ENCODE data around the gene HOOK2. TPM values are rescaled to one million over a fixed set of nuclear protein-coding genes. Genes with fewer than 3 reads are reported as not detected.

HOOK2 gene
- total and polyA plus RNA-seq, 2 of the 13 experiments (the other 11 are each of a cell fraction or from before 2014, with no cell fraction given) = 9.2 to 12.9 TPM

DNA sequence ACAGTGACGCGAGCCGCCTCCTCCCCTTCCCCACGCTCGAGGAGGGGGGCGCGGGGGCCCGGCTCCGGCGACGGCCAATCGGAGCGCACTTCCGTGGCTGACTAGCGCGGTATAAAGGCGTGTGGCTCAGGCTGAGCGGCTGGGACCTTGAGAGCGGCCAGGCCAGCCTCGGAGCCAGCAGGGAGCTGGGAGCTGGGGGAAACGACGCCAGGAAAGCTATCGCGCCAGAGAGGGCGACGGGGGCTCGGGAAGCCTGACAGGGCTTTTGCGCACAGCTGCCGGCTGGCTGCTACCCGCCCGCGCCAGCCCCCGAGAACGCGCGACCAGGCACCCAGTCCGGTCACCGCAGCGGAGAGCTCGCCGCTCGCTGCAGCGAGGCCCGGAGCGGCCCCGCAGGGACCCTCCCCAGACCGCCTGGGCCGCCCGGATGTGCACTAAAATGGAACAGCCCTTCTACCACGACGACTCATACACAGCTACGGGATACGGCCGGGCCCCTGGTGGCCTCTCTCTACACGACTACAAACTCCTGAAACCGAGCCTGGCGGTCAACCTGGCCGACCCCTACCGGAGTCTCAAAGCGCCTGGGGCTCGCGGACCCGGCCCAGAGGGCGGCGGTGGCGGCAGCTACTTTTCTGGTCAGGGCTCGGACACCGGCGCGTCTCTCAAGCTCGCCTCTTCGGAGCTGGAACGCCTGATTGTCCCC, 16.1 kb upstream of the HOOK2 start, which contains the start of gene JUNB:
Gene JUNB (plus strand): TSS at position 142 of the 706 bp plus-strand sequence. CDS start 286 bp downstream, at position 428.
- in situ Hi-C loops (cut with HindIII; ENCODE audit: extremely low pct_ligation_motif_present, low pct_unique_long_range_greater_than_20kb) = no loop called here
- DNase-seq (ENCODE audit: low spot score) (peak; percentile 88), FAIRE-seq (peak; percentile 56)
- TF ChIP-seq YEATS2 (CRISPR knock-in tag; IDR thresholded peaks at IDR 0.05; ENCODE audit: borderline replicate concordance) (peak; percentile 77; the same call in 1 of the 2 replicates), ZNF230 (CRISPR knock-in tag; IDR thresholded peaks at IDR 0.05) (no peak), ZNF3 (CRISPR knock-in tag; IDR thresholded peaks at IDR 0.05) (no peak), ZNF329 (CRISPR knock-in tag; IDR thresholded peaks at IDR 0.05; ENCODE audit: low read depth) (peak; percentile 79; the same call in 1 of the 2 replicates), AGO1 (IDR thresholded peaks at IDR 0.05; ENCODE audit: low read depth, low read length, poor library complexity, severe bottlenecking) (no peak), ZNF530 (CRISPR knock-in tag; IDR thresholded peaks at IDR 0.05; ENCODE audit: low read depth) (no peak), CREB1 (IDR thresholded peaks at IDR 0.05) (peak; percentile 84), CREB1 (CRISPR knock-in tag; IDR thresholded peaks at IDR 0.05) (peak; percentile 92), ZNF101 (CRISPR knock-in tag; IDR thresholded peaks at IDR 0.05; ENCODE audit: borderline replicate concordance, low read depth) (no peak), ZNF292 (CRISPR knock-in tag; IDR thresholded peaks at IDR 0.05; ENCODE audit: borderline replicate concordance, low read depth) (no peak), ZMYM4 (CRISPR knock-in tag; IDR thresholded peaks at IDR 0.05) (peak; percentile 91), ZNF138 (CRISPR knock-in tag; IDR thresholded peaks at IDR 0.05; ENCODE audit: low read depth) (peak; percentile 80), ZNF724P (CRISPR knock-in tag; IDR thresholded peaks at IDR 0.05; ENCODE audit: borderline replicate concordance) (no peak), RXRA (CRISPR knock-in tag; IDR thresholded peaks at IDR 0.05) (peak; percentile 76), JARID2 (CRISPR knock-in tag; IDR thresholded peaks at IDR 0.05; ENCODE audit: insufficient replicate concordance) (no peak), ZSCAN31 (CRISPR knock-in tag; IDR thresholded peaks at IDR 0.05; ENCODE audit: low read depth) (peak; percentile 78; the same call in 1 of the 2 replicates), HOXA9 (CRISPR knock-in tag; IDR thresholded peaks at IDR 0.05; ENCODE audit: borderline replicate concordance) (no peak), SNAI1 (CRISPR knock-in tag; IDR thresholded peaks at IDR 0.05; ENCODE audit: borderline replicate concordance) (no peak), MTF1 (CRISPR knock-in tag; IDR thresholded peaks at IDR 0.05) (no peak), KLF12 (CRISPR knock-in tag; IDR thresholded peaks at IDR 0.05; ENCODE audit: borderline replicate concordance) (peak; percentile 15; the same call in 1 of the 2 replicates), IRF2 (CRISPR knock-in tag; IDR thresholded peaks at IDR 0.05) (peak; percentile 94; the same call in 1 of the 2 replicates), HNRNPK (IDR thresholded peaks at IDR 0.05; ENCODE audit: low read depth, low read length, poor library complexity, severe bottlenecking) (peak; percentile 96)
- TF ChIP-seq, protein P1, sequence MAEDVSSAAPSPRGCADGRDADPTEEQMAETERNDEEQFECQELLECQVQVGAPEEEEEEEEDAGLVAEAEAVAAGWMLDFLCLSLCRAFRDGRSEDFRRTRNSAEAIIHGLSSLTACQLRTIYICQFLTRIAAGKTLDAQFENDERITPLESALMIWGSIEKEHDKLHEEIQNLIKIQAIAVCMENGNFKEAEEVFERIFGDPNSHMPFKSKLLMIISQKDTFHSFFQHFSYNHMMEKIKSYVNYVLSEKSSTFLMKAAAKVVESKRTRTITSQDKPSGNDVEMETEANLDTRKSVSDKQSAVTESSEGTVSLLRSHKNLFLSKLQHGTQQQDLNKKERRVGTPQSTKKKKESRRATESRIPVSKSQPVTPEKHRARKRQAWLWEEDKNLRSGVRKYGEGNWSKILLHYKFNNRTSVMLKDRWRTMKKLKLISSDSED (CRISPR knock-in tag; IDR thresholded peaks at IDR 0.05) = 0 out of 2 replicates have a peak, but pooled peaks have one; percentile 67
- TF ChIP-seq, protein P2, sequence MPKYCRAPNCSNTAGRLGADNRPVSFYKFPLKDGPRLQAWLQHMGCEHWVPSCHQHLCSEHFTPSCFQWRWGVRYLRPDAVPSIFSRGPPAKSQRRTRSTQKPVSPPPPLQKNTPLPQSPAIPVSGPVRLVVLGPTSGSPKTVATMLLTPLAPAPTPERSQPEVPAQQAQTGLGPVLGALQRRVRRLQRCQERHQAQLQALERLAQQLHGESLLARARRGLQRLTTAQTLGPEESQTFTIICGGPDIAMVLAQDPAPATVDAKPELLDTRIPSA (CRISPR knock-in tag; IDR thresholded peaks at IDR 0.05; ENCODE audit: borderline replicate concordance) = no peak

More for the DNA sequence above, 16.1 kb upstream of the HOOK2 start, which contains the start of gene JUNB:
- H3K27me3 ChIP-seq (ENCODE audit: control insufficient read depth in 1 of 2, insufficient read depth in 2 of 2, low read length in 2 of 2) = no peaks in the 10 kb centered on the region
- TSS peak; percentile 81 for BruUV-seq (replicated peaks)
- H4K20me1 ChIP-seq (ENCODE audit: insufficient read depth, low read length) = no peaks in the 10 kb centered on the region
- peak within 1 kb of the TSS; percentile 89 for H3K9ac ChIP-seq (ENCODE audit: insufficient read depth, low read depth, low read length)
- WGBS (ENCODE audit: low lambda C conversion rate) = 0% methylated on average over 6 of the region's 73 CpGs
- H3K4me2 ChIP-seq (ENCODE audit: low read depth, low read length) = peak within 1 kb of the TSS; percentile 99
- ATAC-seq = peak; percentile 70
- H3K4me3 ChIP-seq (replicated peaks in 1 of 3; ENCODE audit: insufficient read depth in 1 of 3, low read depth in 2 of 3, low read length in 3 of 3) = peak within 1 kb of the TSS; percentile 77 to 87 (median 78)
- POLR2A ChIA-PET = interaction anchor here (0.7 to 3.9 kb wide), 16 partner anchors 9 to 326 kb away, joined by 3 to 124 read pairs (median 12); partner anchors contain the start of genes GCDH, GET3, HOOK2 and MAN2B1
- H2AFZ ChIP-seq (ENCODE audit: low read length) = no peak within 1 kb of the TSS
- CTCF ChIA-PET (ENCODE audit: low intra/inter-chr PET ratio, low total read pairs) = interaction anchor here (0.7 to 0.8 kb wide), 2 partner anchors 14 to 115 kb away, joined by 3 read pairs; no protein-coding TSS in a partner anchor
- peaks cover 8% of the 10 kb centered on the region for H3K79me2 ChIP-seq (ENCODE audit: insufficient read depth, low read length)
- H3K27ac ChIP-seq (ENCODE audit: extremely low read length, insufficient read depth, low read length) = peak within 1 kb of the TSS; percentile 81
- peaks cover 60% of the 10 kb centered on the region for H3K4me1 ChIP-seq (ENCODE audit: insufficient read depth, low read length)
- H3K9me3 ChIP-seq (ENCODE audit: low read length) = no peaks in the 10 kb centered on the region
- no peaks in the 10 kb centered on the region for H3K36me3 ChIP-seq (replicated peaks in 1 of 2; ENCODE audit: control insufficient read depth in 1 of 2, insufficient read depth in 2 of 2, low read length in 2 of 2)
- intact Hi-C loops (cut with micrococcal nuclease; ENCODE audit: unreplicated experiment) = no loop called here

Measured in HepG2 (cell line).